Mesodermal cell (in vitro differentiated cells): ENCODE data around the gene CERS6.
A peak's percentile ranks its signal among the peaks of the same experiment; 100 is the strongest.

ENCODE experiments used
- H3K27ac ChIP-seq: 2 replicates; pipeline ENCODE4 v1.7.0; 2013; ENCODE audit warnings: mild to moderate bottlenecking, low read depth, low read length, moderate library complexity; ENCODE audit not compliant: severe bottlenecking
- H3K36me3 ChIP-seq: 2 replicates; pipeline ENCODE4 v1.7.1; 2013; ENCODE audit warnings: mild to moderate bottlenecking, low read length, moderate library complexity; ENCODE audit not compliant: control insufficient read depth, insufficient read depth
- H3K4me1 ChIP-seq: one replicate; pipeline ENCODE4 v1.7.1; 2013; ENCODE audit warnings: mild to moderate bottlenecking, low read length; ENCODE audit not compliant: insufficient read depth, control insufficient read depth, poor library complexity, severe bottlenecking
- H3K4me3 ChIP-seq: 2 replicates; pipeline ENCODE4 v1.7.0; 2013; ENCODE audit warnings: low read length, control low read depth, mild to moderate bottlenecking; ENCODE audit not compliant: insufficient read depth, poor library complexity, severe bottlenecking; ENCODE audit errors: extremely low read depth
- H3K9me3 ChIP-seq: 2 replicates; pipeline ENCODE4 v1.7.1; 2013; ENCODE audit warnings: mild to moderate bottlenecking, low read length, moderate library complexity; ENCODE audit not compliant: control insufficient read depth
- WGBS, 2 experiments: methylation state at CpG; one replicate each; pipeline ENCODE4 v1.1.5; 2013; ENCODE audit warnings: missing lambda C conversion rate in 2 of 2; ENCODE audit not compliant: insufficient coverage in 2 of 2; 5-methylcytosine and 5-hydroxymethylcytosine counted together

Gene CERS6

DNA sequence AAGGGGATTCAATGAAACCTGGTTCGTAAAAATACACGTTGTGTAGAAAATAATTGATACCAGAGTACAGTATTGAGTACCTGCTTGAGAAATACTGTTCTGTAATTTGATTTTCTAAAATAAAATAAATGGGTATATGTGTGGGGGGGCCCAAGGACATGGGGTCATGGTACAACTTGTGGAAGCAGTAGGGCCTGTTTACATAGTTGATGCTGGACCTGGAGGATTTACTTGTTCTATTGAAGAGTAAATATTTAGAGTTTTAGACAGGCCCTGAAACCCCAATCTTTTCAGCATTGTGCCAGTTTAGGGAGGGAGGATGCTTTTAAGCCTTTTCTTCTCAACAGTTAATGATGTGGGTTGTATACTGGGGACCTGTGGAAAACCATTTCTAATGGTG is 11.7 kb downstream of the CERS6 start:
- 89 to 100% methylated on average over 2 of the region's 2 CpGs for WGBS, 2 experiments
- no peak overlapping the region for H3K27ac ChIP-seq
- peaks cover 9% of the 10 kb centered on the region for H3K4me1 ChIP-seq

GRCh38 chr2:168468354-168468753 is 12.3 kb downstream of the CERS6 start:
- Histone ChIP-seq H3K36me3 (no peaks in the 10 kb centered on the region), H3K4me3 (no peak overlapping the region), H3K9me3 (no peaks in the 10 kb centered on the region), H3K27ac (no peak overlapping the region), H3K4me1 (peaks cover 9% of the 10 kb centered on the region)

More for the DNA sequence above, 11.7 kb downstream of the CERS6 start:
- no peak overlapping the region for H3K4me3 ChIP-seq
- no peaks in the 10 kb centered on the region for H3K36me3 ChIP-seq
- H3K9me3 ChIP-seq: no peaks in the 10 kb centered on the region

DNA sequence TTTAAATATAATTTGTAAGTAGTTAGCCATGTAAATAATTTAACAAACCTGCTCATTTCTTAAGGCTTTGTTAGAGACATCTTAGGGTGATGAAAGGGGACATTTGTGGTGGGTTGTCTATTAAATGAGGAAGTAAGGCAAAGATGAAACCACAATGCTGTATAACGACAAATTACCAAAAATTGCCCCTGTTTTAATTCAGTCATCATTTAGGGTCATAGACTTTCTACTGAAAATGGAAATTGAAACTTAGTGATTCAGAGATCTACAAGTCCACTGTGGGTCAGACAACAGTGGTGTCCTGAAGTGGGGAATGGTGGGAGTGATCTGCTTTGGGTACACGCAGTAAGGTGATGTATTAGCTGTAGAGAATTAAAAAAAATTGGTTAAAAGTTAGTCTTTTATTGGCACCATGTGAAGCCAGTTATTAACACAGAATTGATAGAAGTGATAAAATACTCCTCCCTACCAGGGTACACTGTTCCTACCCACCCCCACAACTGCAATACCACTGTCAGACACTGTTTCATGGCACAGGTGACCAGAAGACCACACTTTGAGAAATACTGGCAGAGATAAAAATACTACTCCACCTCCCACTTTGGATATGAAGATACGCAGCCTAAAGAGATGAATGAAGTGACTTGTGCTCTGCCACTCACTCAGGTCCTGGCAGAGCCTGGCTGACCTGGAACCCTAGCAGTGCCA is 13.4 kb downstream of the CERS6 start:
- Histone ChIP-seq H3K9me3 (no peaks in the 10 kb centered on the region), H3K4me3 (no peak overlapping the region), H3K27ac (no peak overlapping the region), H3K4me1 (peaks cover 9% of the 10 kb centered on the region), H3K36me3 (no peaks in the 10 kb centered on the region)
- 100% methylated on average over 1 of the region's 3 CpGs for WGBS, 2 experiments

DNA sequence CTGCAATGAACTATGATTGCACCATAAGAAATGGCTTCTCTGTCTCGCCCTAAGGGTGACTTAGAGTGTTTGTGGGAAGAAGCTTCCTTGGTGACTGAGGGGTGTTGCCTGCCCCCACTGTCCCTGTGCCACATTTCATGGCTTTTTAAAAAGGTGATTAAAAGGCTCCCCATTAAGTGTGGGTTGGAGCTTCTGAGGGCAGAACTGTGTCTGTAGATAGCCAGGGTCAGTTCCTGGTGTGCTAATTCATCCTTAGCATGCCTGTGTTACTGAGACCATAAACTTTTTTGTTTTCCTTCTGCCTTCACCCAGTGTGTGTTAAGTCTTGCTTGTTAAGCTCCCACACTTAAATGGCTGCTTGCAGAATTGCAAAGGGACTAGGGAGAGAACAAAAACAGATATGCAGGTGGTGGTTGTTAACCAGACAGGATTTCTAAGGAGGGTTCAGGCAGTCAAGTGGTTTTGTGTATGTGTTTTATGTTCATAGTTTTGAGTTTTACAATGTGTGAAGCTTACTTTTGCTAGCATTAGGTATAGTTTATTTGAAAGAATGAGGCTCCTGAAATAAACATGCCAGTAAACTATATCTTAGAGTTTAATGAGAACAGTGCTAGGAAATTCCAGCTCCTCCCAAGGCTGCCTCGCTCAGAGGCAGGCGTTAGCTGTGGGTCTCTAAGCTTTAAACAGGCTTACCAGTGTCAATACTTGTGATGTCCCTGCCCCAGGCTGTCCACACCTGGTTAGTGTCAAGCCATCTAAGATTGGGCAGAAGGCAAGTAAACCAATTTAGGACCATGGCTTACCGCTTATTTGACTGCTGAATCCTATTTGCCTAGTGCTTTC is 14.5 kb downstream of the CERS6 start:
- peak overlapping the region; percentile 62 for H3K27ac ChIP-seq
- WGBS, 2 experiments: 58 to 74% methylated on average over 3 to 4 of the region's 4 CpGs
- no peak overlapping the region for H3K4me3 ChIP-seq
- no peaks in the 10 kb centered on the region for H3K36me3 ChIP-seq
- H3K4me1 ChIP-seq: peaks cover 9% of the 10 kb centered on the region
- H3K9me3 ChIP-seq: no peaks in the 10 kb centered on the region

GRCh38 chr2:168471163-168471475 is 15.0 kb downstream of the CERS6 start:
- Histone ChIP-seq H3K36me3 (no peaks in the 10 kb centered on the region), H3K27ac (peak overlapping the region; percentile 62), H3K4me3 (no peak overlapping the region), H3K4me1 (peaks cover 9% of the 10 kb centered on the region), H3K9me3 (no peaks in the 10 kb centered on the region)

- 83% methylated on average over 1 of the region's 4 CpGs; no CpG with 5 or more reads in 1 of the 2 experiments for WGBS, 2 experiments
- no peak overlapping the region for H3K27ac ChIP-seq
These were observed 19.6 kb downstream of the CERS6 start for GRCh38 chr2:168475636-168476035.

DNA sequence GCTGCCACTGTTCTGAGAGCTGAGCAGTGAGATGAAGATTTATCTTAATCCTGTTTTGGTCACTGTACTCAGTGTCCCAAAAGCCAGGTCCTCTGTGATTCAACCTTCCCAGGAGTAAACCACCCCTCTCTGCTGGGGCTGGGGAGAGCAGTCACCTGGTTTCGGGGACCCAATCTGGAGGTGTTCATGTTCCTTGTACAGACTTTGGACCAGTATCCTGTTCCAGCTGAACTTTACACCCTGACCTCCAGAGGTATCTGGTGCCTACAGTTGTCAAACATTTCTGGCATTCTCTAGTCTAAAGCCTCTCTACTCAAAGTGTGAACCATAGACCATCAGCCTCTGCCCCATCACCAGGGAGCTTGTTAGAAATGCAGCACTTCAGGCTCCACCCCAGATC is 22.1 kb downstream of the CERS6 start:
- H3K4me3 ChIP-seq: no peak overlapping the region

More at GRCh38 chr2:168475636-168476035, 19.6 kb downstream of the CERS6 start:
- Histone ChIP-seq H3K4me1 (peaks cover 4% of the 10 kb centered on the region), H3K4me3 (no peak overlapping the region), H3K9me3 (no peaks in the 10 kb centered on the region), H3K36me3 (no peaks in the 10 kb centered on the region)

GRCh38 chr2:168480356-168480755 is 24.3 kb downstream of the CERS6 start:
- no peaks in the 10 kb centered on the region for H3K9me3 ChIP-seq
- no peak overlapping the region for H3K4me3 ChIP-seq
- H3K27ac ChIP-seq: no peak overlapping the region
- no peaks in the 10 kb centered on the region for H3K36me3 ChIP-seq
- 94 to 98% methylated on average over 3 of the region's 3 CpGs for WGBS, 2 experiments
- H3K4me1 ChIP-seq: no peaks in the 10 kb centered on the region

More for the DNA sequence above, 22.1 kb downstream of the CERS6 start:
- Histone ChIP-seq H3K36me3 (no peaks in the 10 kb centered on the region), H3K27ac (no peak overlapping the region), H3K9me3 (no peaks in the 10 kb centered on the region), H3K4me1 (no peaks in the 10 kb centered on the region)
- 100% methylated on average over 1 of the region's 1 CpG for WGBS, 2 experiments

- H3K4me1 ChIP-seq: no peaks in the 10 kb centered on the region
- no peaks in the 10 kb centered on the region for H3K36me3 ChIP-seq
- 91 to 97% methylated on average over 14 to 15 of the region's 15 CpGs for WGBS, 2 experiments
- no peaks in the 10 kb centered on the region for H3K9me3 ChIP-seq
- no peak overlapping the region for H3K4me3 ChIP-seq
- no peak overlapping the region for H3K27ac ChIP-seq
These were observed 24.9 kb downstream of the CERS6 start for GRCh38 chr2:168480825-168481585.

DNA sequence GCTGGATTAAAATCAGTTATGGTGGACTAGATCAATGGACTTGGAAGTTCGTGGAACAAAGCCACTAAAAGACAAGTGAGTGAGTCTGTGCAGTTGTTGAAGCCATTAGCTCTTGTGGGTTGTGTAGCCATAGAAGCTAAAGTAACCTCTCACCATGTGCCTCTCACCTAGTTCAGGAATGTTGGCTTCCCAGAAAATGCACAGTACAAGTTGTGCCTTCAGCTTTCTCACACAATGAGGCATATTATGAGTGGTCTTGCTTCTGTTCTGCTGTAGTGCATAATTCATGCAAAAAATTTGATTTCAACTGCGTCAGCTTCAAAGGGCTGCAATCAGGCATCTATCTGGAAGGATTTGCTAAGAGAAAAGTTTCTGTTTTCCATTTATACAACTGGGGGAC is 26.2 kb downstream of the CERS6 start:
- 60 to 83% methylated on average over 1 to 2 of the region's 2 CpGs for WGBS, 2 experiments
- Histone ChIP-seq H3K9me3 (no peaks in the 10 kb centered on the region), H3K27ac (no peak overlapping the region), H3K4me3 (no peak overlapping the region), H3K4me1 (no peaks in the 10 kb centered on the region), H3K36me3 (no peaks in the 10 kb centered on the region)
